Forelimb muscle (tissue), 1 donor: Measurements from ENCODE around the gene GJC2. TPM values are rescaled to one million over a fixed set of nuclear protein-coding genes. Genes with fewer than 3 reads are reported as not detected.

Experiments used
- DNase-seq: peaks from one replicate; pipeline ENCODE4 v3.0.0-alpha.2; 2013; ENCODE audit warnings: low read depth
- polyA plus RNA-seq: library from polyadenylated mRNA; unstranded; fragments of 120-200 nt; gene quantifications from one replicate; pipeline ENCODE4 v1.2.1, GENCODE V29; 2013; ENCODE audit not compliant: insufficient read length

The GJC2 gene
- polyA plus RNA-seq, 1 donor = 0.48 TPM

DNA sequence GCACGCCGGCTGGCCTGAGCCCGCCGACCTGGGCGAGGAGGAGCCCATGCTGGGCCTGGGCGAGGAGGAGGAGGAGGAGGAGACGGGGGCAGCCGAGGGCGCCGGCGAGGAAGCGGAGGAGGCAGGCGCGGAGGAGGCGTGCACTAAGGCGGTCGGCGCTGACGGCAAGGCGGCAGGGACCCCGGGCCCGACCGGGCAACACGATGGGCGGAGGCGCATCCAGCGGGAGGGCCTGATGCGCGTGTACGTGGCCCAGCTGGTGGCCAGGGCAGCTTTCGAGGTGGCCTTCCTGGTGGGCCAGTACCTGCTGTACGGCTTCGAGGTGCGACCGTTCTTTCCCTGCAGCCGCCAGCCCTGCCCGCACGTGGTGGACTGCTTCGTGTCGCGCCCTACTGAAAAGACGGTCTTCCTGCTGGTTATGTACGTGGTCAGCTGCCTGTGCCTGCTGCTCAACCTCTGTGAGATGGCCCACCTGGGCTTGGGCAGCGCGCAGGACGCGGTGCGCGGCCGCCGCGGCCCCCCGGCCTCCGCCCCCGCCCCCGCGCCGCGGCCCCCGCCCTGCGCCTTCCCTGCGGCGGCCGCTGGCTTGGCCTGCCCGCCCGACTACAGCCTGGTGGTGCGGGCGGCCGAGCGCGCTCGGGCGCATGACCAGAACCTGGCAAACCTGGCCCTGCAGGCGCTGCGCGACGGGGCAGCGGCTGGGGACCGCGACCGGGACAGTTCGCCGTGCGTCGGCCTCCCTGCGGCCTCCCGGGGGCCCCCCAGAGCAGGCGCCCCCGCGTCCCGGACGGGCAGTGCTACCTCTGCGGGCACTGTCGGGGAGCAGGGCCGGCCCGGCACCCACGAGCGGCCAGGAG, 8.6 kb downstream of the GJC2 start:
- DNase-seq = no peak

GRCh38 chr1:228159008-228159665, 9.4 kb downstream of the GJC2 start:
- DNase-seq = no peak

DNA sequence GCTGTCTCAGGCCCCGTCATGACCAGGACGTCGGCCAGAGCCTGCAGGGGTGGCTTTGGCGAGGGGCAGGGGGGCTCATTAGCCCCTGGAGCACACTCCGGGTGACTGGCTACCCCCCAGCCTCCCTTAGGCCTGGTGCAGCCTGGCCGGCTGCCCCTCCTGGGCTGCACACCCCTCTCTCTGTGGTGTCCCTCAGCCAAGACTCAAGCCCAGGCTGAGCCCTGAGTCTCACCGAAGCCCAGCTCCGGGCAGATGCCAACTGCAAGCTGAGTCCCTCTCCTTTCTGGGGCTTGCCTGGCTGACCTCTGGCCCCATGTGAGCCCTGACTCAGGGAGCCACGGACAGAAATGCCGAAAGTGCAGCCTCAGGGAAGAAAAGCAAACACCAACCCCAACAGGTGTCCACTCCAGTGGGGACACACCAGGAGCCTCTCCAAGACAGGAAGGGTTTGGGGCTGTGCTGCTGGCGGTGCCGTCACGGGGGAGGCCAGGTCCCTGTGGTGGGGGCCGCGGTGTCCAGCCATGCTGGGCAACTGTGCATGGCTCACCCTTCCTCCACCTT, 10.6 kb downstream of the GJC2 start:
- no peak for DNase-seq

DNA sequence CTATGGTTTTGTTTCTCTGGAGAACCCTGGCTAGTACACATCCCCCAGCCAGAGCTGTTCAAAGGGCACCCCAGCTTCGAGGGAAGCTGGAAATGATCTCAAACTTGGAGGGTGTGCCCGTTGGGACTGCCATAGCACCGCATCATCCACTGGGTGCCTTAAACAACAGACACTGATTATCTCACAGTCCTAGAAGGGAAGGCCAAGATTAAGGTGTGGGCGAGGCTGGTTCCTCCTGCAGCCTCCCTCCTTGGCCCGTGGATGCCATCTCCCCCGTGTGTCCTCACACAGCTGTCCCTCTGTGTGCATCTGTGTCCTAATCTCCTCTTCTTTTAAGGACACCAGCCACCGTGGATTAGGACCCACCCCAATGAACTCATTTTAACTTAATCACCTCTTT, 11.6 kb downstream of the GJC2 start:
- DNase-seq = no peak

DNA sequence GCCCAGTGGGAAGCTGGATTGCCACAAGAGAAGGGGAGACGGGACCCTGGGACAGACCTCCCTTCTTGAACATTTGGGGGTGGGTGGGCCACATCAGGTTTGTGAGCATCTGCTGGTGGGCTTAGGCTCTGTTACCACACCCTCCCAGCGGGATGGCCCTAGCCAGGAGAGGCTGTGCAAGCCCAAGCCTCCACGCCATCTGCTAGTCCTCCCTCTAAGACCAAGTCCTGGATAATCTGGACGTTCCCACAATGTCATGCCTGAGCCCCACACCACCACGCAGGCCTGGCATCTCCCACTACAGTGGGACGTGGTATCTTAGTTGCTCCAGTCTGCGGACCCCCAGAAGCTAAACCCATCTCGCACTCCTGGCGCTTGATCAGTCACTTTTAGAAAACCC, 12.1 kb downstream of the GJC2 start:
- DNase-seq = no peak

DNA sequence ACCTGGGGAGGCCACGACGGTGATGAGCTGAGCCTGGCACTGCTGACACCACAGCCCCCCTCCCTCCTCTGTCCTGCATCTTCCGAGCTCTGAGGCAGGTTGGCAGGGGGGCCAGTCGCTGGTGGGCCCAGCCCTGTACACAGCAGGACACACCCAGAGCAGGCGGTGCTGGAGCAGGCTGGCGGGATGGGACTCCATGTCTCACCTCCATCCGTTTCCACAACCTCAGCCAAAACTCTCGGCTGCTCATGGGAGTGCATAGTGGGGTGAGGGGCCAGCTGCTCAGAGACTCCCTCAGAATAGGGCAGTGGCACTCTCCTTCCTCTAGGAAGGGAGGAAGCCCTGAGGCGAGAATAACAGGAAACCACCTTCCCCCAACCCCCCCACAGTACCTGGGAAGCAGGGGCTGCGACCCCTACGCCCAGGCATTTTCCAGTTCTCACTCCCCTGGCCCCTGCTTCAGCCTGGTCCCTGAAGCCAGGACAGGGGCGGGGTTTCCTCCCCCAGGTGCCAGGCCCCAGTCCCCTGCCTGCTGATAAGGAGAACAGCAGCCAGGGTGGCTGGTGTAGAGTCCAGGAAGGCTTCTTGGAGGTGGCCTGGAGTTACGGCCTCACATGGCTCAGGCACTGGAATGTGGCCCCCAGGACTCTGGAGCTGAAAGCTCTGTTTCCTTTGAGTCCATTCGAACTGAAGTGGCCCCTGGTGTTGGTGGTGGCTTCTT, 12.7 kb downstream of the GJC2 start:
- DNase-seq = no peak

- no peak for DNase-seq
Observed at GRCh38 chr1:228163007-228163753, 13.4 kb downstream of the GJC2 start.

- no peak for DNase-seq
Observed at GRCh38 chr1:228163776-228164519, 14.2 kb downstream of the GJC2 start.

DNA sequence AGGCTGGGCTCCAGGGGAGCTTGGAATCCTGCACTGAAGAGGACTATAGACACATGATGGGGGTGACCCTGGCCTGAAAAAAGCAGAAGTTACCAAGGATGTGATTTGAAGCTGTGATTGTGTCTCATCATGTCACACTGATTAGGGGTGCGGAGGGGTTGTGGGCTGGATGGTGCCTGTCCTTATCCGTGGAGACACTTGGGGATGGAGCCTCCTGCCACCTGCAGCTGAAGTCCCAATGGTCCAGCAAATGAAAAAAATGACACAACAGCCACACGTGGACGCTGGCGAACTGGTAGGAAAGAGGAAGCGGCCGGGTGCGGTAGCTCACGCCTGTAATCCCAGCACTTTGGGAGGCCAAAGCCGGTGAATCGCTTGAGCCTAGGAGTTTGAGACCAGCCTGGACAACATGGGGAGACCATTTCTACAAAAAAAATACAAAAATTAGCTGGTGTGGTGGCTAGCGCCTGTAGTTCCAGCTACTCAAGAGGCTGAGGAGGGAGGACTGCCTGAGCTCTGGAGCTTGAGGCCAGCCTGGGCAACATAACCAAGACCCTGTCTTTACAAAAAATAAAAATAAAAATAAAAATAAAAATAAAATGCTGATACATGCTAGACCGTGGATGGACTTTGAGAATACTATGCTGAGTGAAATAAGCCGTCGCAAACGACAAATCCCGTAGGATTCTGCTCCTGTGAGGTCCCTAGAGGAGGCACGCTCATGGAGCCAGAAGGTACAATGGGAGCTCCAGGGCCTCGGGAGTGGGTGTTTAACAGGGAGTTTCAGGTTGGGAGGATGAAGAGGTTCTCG, 15.0 kb downstream of the GJC2 start:
- no peak for DNase-seq

DNA sequence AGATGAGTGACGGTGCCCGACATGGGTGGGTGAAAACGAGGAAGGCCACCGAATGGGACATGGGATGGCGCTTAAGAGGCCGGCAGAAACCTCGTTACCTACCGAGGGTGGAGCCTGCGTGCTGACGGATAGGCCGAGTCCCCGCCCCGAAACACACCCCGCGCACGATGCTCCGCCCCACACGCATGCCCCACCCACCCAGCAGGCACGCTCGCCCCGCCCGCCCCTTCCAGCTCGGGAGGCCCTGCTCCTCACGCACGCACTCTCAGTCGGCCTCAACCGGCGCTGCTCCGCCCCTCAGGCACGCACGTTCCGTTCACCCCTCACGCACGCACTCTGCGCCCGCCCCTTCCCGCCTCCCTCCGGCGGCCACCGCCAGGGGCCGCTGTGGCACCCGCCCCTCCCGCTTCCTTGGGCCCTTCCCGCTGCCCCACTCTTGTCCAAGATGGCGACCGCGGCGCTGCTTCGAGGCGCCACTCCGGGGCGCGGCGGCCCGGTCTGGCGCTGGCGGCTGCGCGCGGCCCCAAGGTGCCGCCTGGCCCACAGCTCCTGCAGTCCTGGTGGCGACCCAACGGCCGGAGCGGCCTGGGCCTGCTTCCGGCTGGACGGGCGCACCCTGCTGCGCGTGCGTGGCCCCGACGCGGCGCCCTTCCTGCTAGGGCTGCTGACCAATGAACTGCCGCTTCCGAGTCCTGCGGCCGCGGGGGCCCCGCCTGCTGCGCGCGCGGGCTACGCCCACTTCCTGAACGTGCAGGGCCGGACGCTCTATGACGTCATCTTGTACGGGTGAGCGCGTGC, 15.8 kb downstream of the GJC2 start, which contains the start of gene IBA57:
Gene IBA57 (plus strand): TSS at position 433 of the 798 bp plus-strand sequence. CDS start 13 bp downstream, at position 446.
- peak; percentile 91 for DNase-seq

DNA sequence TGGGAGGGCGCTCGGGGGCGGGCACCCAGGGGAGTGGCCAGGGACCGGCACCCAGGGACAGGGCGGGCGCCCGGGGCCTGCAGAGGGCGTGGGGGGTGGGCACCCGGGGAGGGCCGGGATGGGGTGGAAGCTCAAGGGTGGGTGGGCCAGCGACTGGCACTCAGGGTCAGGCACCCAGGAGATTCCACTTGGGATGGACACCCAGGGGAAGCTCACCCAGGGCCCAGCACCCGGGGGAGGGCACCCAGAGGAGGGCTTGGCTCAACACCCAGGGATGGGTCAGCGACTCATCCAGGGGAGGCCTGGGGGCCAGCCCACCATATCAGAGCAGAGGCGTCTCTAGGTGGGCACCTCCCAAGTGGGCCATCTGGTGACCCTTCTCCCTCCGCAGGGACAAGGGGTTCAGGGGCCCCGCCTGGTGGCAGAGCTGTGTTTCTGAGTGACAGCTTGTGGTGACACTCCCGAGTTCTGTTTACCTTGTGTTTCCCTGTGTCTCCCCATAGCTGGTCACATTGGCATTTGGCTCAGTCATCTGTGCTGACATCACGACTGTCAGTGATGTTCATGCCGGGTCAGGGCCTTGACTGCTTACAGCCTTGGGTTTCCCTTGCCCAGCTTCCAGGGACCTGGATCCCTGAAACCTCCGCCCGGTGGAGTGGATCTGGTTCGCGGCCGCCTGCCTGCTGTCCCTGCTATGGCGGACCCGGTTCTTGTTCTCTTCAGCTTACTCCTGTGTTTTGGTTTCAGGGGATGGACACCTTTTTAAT, 16.6 kb downstream of the GJC2 start:
- DNase-seq = no peak

DNA sequence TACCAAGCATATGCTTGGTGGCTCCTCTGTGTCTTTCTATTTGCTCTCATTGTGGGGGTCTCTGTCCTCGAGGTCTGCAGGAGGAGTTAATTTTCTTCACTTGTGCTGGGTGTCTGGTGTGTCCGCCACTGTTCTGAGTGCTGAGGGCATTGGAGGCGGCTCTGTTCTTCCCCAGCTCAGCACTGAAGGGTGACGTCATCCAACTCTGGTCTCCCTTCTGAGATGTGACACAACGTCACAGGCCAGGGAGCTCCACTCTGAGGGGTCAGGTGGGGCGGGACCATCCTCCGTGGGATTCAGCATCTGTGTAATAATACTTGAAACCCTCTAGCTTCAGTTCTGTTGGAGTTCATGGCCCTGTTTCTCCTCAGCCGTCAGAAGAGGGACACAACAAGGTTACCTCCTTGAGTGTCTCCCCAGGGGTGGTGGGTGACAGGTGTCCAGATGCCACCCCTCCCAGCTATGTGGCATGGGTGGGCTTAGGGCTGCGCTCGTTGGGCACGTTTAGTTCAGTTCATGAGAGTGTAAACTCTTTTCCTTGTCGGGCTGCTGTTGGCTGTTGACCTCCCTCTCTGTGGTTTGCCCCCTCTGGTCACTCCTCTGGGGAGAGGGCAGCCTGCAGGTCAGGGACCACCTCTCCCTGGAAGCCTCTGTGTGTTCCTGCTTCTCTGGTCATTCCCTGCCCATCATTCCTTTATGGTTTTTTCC, 19.0 kb downstream of the GJC2 start:
- no peak for DNase-seq

- DNase-seq = no peak
Observed at GRCh38 chr1:228169345-228169744, 19.6 kb downstream of the GJC2 start.

DNA sequence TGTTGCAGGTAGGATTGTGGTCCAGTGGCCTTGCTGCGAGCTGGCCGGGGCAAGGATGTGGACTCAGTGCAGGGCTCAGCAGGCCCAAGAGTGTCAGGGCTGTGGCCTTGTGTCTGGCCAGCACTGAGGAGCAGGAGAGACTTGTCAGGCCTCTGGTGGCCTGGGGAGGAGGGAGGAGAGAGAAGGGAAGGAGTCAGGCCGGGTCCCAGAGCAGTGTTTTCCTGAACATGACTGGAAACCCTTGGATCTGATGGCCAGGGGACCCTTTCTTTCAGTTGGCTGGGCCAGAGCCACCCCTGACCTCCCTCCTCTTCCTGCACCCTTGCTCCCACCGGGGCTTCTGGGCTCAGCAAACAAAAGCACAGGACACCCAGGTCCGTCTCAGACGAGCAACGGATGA, 20.9 kb downstream of the GJC2 start:
- DNase-seq = no peak

DNA sequence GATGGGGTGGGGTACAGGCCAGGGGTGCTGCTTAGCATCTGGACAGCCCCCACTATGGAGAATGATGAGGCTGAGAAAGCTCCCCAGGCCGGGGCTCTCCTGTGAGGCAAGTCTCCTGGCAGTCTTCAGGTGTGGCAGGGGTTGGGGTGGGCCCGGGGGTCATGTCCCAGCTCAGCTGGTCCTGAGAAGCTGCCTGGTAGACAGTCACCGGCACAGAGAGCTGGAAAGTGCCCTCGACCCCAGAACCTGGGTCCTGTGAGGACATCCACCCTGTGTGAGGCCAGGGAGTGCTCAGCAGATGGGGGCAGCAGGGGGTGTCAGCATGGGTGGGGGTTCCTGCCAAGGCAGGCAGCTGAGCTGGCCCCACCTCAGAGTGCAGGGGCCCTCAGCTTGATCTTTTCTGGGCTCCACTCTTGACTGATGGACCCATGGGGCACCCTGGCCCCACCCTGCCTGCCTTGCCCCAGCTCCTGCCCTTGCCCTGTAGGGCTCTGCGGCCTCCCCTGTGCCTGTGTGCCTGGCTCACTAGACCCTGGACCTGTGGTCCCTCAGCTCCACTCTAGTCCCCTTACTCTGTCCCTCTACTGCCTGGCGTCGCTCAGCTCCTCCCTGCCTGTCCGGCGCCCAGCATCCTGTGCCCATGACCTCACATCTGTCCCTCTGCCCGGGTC, 21.6 kb downstream of the GJC2 start:
- DNase-seq = no peak

GRCh38 chr1:228172591-228173527, 23.1 kb downstream of the GJC2 start:
- no peak for DNase-seq
